B cell (primary cell): ENCODE measurements around the gene TAMALIN. TPM values are rescaled to one million over a fixed set of nuclear protein-coding genes. Genes with fewer than 3 reads are reported as not detected.

Experiments used
- ATAC-seq: fragments of 200-7000 bp; cut with Tn5 transposase; one replicate; pipeline ENCODE4 v1.10.0; 2021; ENCODE audit warnings: low read depth, mild to moderate bottlenecking, moderate number of reproducible peaks, moderate library complexity
- CTCF ChIA-PET: fragments of 350-600 bp; sonication (Branson Sonifier 250); formaldehyde crosslinking; loops from one replicate; lab custom pipeline; 2021; ENCODE audit warnings: antibody characterized with exemption, inconsistent platforms; lab: Charles Lee
- POLR2A ChIA-PET: fragments of 350-600 bp; sonication (Branson Sonifier 250); formaldehyde crosslinking; loops from one replicate; lab custom pipeline; 2021; ENCODE audit warnings: antibody characterized with exemption; lab: Charles Lee
- DNase-seq: peaks from one replicate; pipeline ENCODE4 v3.0.0; 2013
- H2AFZ ChIP-seq: 2 replicates; pipeline ENCODE4 v1.6.1; 2012; ENCODE audit warnings: mild to moderate bottlenecking, low read depth, low read length; ENCODE audit not compliant: insufficient read depth, poor library complexity, severe bottlenecking
- H3K27ac ChIP-seq, 2 donors: 1 replicate in 1 of 2; 2 replicates in 1 of 2; pipeline ENCODE4 v1.5.1; 2012 to 2013; ENCODE audit warnings: low read length in 2 of 2, mild to moderate bottlenecking in 2 of 2, moderate library complexity in 1 of 2
- H3K27me3 ChIP-seq, 4 experiments: fragments of 200-600 bp in 1 of 4; sonication (generic) in 1 of 4; replicated peaks in 1 of 4; 1 replicate in 2 of 4; 2 replicates in 2 of 4; pipeline versions ENCODE4 v1.6.1 to v1.7.0; 2013 to 2016; ENCODE audit warnings: low read length in 3 of 4, mild to moderate bottlenecking in 2 of 4, mixed read lengths in 1 of 4, moderate library complexity in 1 of 4; ENCODE audit not compliant: insufficient read depth in 4 of 4, control insufficient read depth in 3 of 4; ENCODE audit errors: control extremely low read depth in 1 of 4
- H3K36me3 ChIP-seq, 2 experiments: replicated peaks in 1 of 2; 1 replicate in 1 of 2; 2 replicates in 1 of 2; pipeline versions ENCODE4 v1.6.1 to v1.7.1; 2013; ENCODE audit warnings: low read length in 1 of 2; ENCODE audit not compliant: insufficient read depth in 2 of 2, control insufficient read depth in 1 of 2; ENCODE audit errors: control extremely low read depth in 1 of 2, extremely low read depth in 1 of 2
- H3K4me1 ChIP-seq, 2 donors: fragments of 200-600 bp in 1 of 2; sonication (generic) in 1 of 2; 1 replicate in 1 of 2; 2 replicates in 1 of 2; pipeline versions ENCODE4 v1.5.1 to v1.6.1; 2013 to 2017; ENCODE audit warnings: low read length in 2 of 2; ENCODE audit not compliant: control insufficient read depth in 2 of 2, insufficient read depth in 2 of 2
- H3K4me2 ChIP-seq: replicated peaks from 2 replicates; pipeline ENCODE3; 2012; ENCODE audit warnings: mild to moderate bottlenecking, low read depth, low read length; ENCODE audit not compliant: poor library complexity, severe bottlenecking
- H3K4me3 ChIP-seq, 5 experiments: fragments of 200-600 bp in 1 of 5; sonication (generic) in 1 of 5; 1 replicate in 3 of 5; 2 replicates in 2 of 5; pipeline versions ENCODE4 v1.5.1 to v1.7.0; 2011 to 2016; ENCODE audit warnings: low read length in 4 of 5, mild to moderate bottlenecking in 4 of 5, low read depth in 2 of 5, control low read depth in 1 of 5, moderate library complexity in 1 of 5; ENCODE audit not compliant: insufficient read depth in 1 of 5; ENCODE audit errors: control extremely low read depth in 1 of 5, extremely low read depth in 1 of 5
- H3K79me2 ChIP-seq: fragments of 200-600 bp; sonication (generic); one replicate; pipeline ENCODE4 v1.6.0; 2016; ENCODE audit warnings: low read length; ENCODE audit not compliant: control insufficient read depth, insufficient read depth
- H3K9ac ChIP-seq: fragments of 200-600 bp; sonication (generic); 2 replicates; pipeline ENCODE4 v1.6.1; 2017; ENCODE audit warnings: mild to moderate bottlenecking, low read length, moderate library complexity
- H3K9me3 ChIP-seq, 3 donors: one replicate each; pipeline versions ENCODE4 v1.6.1 to v1.7.1; 2013; ENCODE audit warnings: low read length in 2 of 3; ENCODE audit not compliant: control insufficient read depth in 2 of 3, insufficient read depth in 1 of 3; ENCODE audit errors: control extremely low read depth in 1 of 3
- H4K20me1 ChIP-seq: 2 replicates; pipeline ENCODE4 v1.6.0; 2012; ENCODE audit warnings: mild to moderate bottlenecking, low read length; ENCODE audit not compliant: insufficient read depth, control insufficient read depth, poor library complexity, severe bottlenecking
- H3K27ac Mint-ChIP-seq: one replicate; pipeline ENCODE4 v1.8.0; 2021; ENCODE audit warnings: mixed read lengths
- H3K27me3 Mint-ChIP-seq: one replicate; pipeline ENCODE4 v1.8.0; 2021; ENCODE audit warnings: mixed read lengths
- H3K4me1 Mint-ChIP-seq: one replicate; pipeline ENCODE4 v1.8.0; 2021; ENCODE audit warnings: mixed read lengths
- H3K4me3 Mint-ChIP-seq: one replicate; pipeline ENCODE4 v1.8.0; 2021; ENCODE audit warnings: mixed read lengths
- H3K9me3 Mint-ChIP-seq: one replicate; pipeline ENCODE4 v1.8.0; 2022; ENCODE audit warnings: mixed read lengths; ENCODE audit not compliant: insufficient read depth
- CTCF ChIP-seq: fragments of 200-600 bp; IDR thresholded peaks from one replicate; pipeline ENCODE4 v1.8.0; 2022; ENCODE audit warnings: antibody characterized with exemption, mild to moderate bottlenecking
- EZH2 ChIP-seq: IDR thresholded peaks from 2 replicates; pipeline ENCODE4 v1.6.1; 2012; ENCODE audit warnings: borderline replicate concordance, low read depth, mild to moderate bottlenecking, moderate library complexity, low read length; ENCODE audit not compliant: insufficient read depth, poor library complexity, severe bottlenecking
- WGBS: methylation state at CpG from one replicate; pipeline ENCODE4 v1.1.5; 2013; ENCODE audit warnings: missing lambda C conversion rate; ENCODE audit not compliant: insufficient coverage; 5-methylcytosine and 5-hydroxymethylcytosine counted together
- intact Hi-C: fragments of 100-400 bp; cut with micrococcal nuclease; formaldehyde crosslinking; loops from one replicate; pipeline ENCODE4 v1.10.0; 2022
- polyA plus RNA-seq: library from polyadenylated mRNA; depleted of rRNA; stranded (reverse); fragments of >200 nt; gene quantifications from 2 replicates; pipeline ENCODE4 v1.2.3, GENCODE V29; 2012
- total RNA-seq, 2 donors: library from RNA; stranded (reverse); fragments of 120-200 nt in 1 of 2; gene quantifications; 1 replicate in 1 of 2; 2 replicates in 1 of 2; pipeline versions ENCODE4 v1.2.3 to v1.2.4, GENCODE V29; 2013 to 2022

The TAMALIN gene
- total and polyA plus RNA-seq, 2 donors (not counting 1 experiment from before 2014, with no cell fraction given), result 139 to 151 TPM

DNA sequence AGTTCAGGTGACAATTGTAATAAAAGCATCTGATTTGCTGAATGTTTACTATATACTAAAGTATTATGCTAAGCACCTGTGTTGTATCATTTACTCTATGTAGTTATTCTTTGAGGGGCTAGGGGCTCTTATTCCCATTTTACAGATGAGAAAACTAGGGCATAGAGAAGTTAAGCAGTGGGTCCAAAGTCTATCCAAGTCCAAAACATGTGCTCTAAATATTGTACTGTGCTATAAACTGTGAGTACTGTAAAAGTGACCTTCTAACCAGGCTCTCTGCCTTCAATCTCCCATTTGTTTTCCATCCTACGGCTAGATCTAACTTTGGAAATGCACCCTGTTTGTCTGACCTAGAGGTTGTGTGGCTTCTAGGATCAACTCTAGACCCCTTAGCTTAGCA lies 46.3 kb upstream of the TAMALIN start:
- Histone ChIP-seq H3K9ac (no peak overlapping the region), H3K9me3 (no peaks in the 10 kb centered on the region), H2AFZ (no peak overlapping the region), H4K20me1 (no peaks in the 10 kb centered on the region), H3K79me2 (peaks cover 5% of the 10 kb centered on the region), H3K36me3 (peaks cover 0 to 4% of the 10 kb centered on the region in 2 experiments), H3K27me3 (no peaks in the 10 kb centered on the region), H3K4me1 (no peaks in the 10 kb centered on the region), H3K4me2 (no peak overlapping the region), H3K27ac (no peak overlapping the region), H3K4me3 (no peak overlapping the region)
- Mint-ChIP-seq H3K4me1 (no peaks in the 10 kb centered on the region), H3K27ac (no peak overlapping the region), H3K27me3 (peaks cover 1% of the 10 kb centered on the region), H3K9me3 (no peaks in the 10 kb centered on the region), H3K4me3 (no peak overlapping the region)
- DNase-seq (no peak), ATAC-seq (no peak)
- no peak for TF ChIP-seq CTCF
- TF ChIP-seq EZH2, result no peak
- POLR2A ChIA-PET, result no interaction called here
- intact Hi-C loops, result no loop called here
- 100% methylated on average over 1 of the region's 1 CpG for WGBS
- CTCF ChIA-PET, result interaction anchor here (1.1 kb wide), 1 partner anchor 65 kb away, joined by 5 read pairs; no protein-coding TSS in a partner anchor

DNA sequence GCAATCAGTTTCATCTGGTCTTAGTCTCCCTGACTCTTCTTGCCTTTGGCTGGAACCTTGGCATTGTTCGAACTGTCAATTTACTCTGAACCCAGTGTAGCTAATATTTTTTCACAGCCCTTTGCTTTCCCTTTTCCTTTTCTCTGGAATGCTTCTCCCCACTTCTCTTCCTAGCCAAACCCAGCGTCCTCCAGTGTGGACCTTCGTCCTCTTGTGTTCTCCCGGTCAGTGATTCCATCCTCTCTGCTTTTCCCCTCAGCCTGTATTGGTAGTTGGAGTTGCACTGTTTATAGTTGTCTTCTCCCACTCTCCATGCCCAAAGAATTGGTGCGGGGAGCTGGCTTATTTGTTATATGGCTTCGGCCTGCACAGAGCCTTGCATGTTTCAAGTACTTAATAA lies 45.9 kb upstream of the TAMALIN start:
- H3K36me3 ChIP-seq, result peaks cover 0 to 4% of the 10 kb centered on the region in 2 experiments
- H3K9me3 ChIP-seq, result no peaks in the 10 kb centered on the region
- no peaks in the 10 kb centered on the region for H4K20me1 ChIP-seq
- Mint-ChIP-seq H3K4me1 (no peaks in the 10 kb centered on the region), H3K27ac (no peak overlapping the region), H3K9me3 (no peaks in the 10 kb centered on the region), H3K4me3 (no peak overlapping the region), H3K27me3 (peaks cover 3% of the 10 kb centered on the region)
- ATAC-seq, result no peak
- POLR2A ChIA-PET, result no interaction called here
- peaks cover 5% of the 10 kb centered on the region for H3K79me2 ChIP-seq
- no peaks in the 10 kb centered on the region for H3K4me1 ChIP-seq
- no peak overlapping the region for H2AFZ ChIP-seq
- no peak overlapping the region for H3K9ac ChIP-seq
- no peak overlapping the region for H3K27ac ChIP-seq
- H3K4me3 ChIP-seq, result no peak overlapping the region
- no CpG with 5 or more reads among the region's 6 CpGs for WGBS
- intact Hi-C loops, result no loop called here
- no peaks in the 10 kb centered on the region for H3K27me3 ChIP-seq
- H3K4me2 ChIP-seq, result no peak overlapping the region
- no peak for DNase-seq
- TF ChIP-seq CTCF (no peak), EZH2 (no peak)
- CTCF ChIA-PET, result interaction anchor here (1.1 to 1.6 kb wide), 3 partner anchors 10 to 65 kb away, joined by 3 to 10 read pairs (median 5); no protein-coding TSS in a partner anchor
